HepG2 (cell line): ENCODE data around the gene GNMT. TPM values are rescaled to one million over a fixed set of nuclear protein-coding genes. Genes with fewer than 3 reads are reported as not detected.

Source experiments
- AGO1 ChIP-seq: fragments of 200-400 bp; formaldehyde crosslinking; IDR thresholded peaks from 2 replicates; pipeline ENCODE4 v1.6.1; 2017; ENCODE audit warnings: mild to moderate bottlenecking, low read depth, low read length, moderate library complexity; ENCODE audit not compliant: poor library complexity, severe bottlenecking
- DNMT3B ChIP-seq: conservative IDR thresholded peaks from 2 replicates; pipeline ENCODE4 v1.6.1; 2016; ENCODE audit warnings: missing biosample characterization, control low read depth
- DPF2 ChIP-seq: sonication (generic); formaldehyde crosslinking; IDR thresholded peaks from 2 replicates; pipeline ENCODE4 v1.4.0; 2020; ENCODE audit warnings: mild to moderate bottlenecking, low read depth, missing genetic modification reagents, borderline replicate concordance
- ESRRA ChIP-seq: sonication (generic); formaldehyde crosslinking; IDR thresholded peaks from 2 replicates; pipeline ENCODE4 v1.5.1; 2020; ENCODE audit warnings: mild to moderate bottlenecking, low read depth, missing genetic modification reagents
- FOXC1 ChIP-seq: sonication (generic); formaldehyde crosslinking; IDR thresholded peaks from 2 replicates; pipeline ENCODE4 v1.8.0; 2022; ENCODE audit warnings: mild to moderate bottlenecking, missing genetic modification reagents, borderline replicate concordance
- HOXA5 ChIP-seq: sonication (generic); formaldehyde crosslinking; IDR thresholded peaks from 2 replicates; pipeline ENCODE4 v1.4.0; 2020; ENCODE audit warnings: missing genetic modification reagents
- KDM5B ChIP-seq: sonication (generic); formaldehyde crosslinking; IDR thresholded peaks from 2 replicates; pipeline ENCODE4 v1.4.0; 2020; ENCODE audit warnings: missing genetic modification reagents, mild to moderate bottlenecking, borderline replicate concordance
- NONO ChIP-seq, 2 experiments: fragments of 450-650 bp in 1 of 2; sonication (generic) in 1 of 2; formaldehyde crosslinking in 1 of 2; IDR thresholded peaks in 1 of 2; conservative IDR thresholded peaks in 1 of 2; 2 replicates each; pipeline versions ENCODE4 v1.6.1 to v1.8.0; 2017 to 2022; ENCODE audit warnings: mild to moderate bottlenecking in 1 of 2, missing genetic modification reagents in 1 of 2, moderate library complexity in 1 of 2
- ZNF101 ChIP-seq: sonication (generic); formaldehyde crosslinking; IDR thresholded peaks from 2 replicates; pipeline ENCODE4 v1.4.0; 2020; ENCODE audit warnings: mild to moderate bottlenecking, low read depth, missing genetic modification reagents, borderline replicate concordance
- ZNF124 ChIP-seq: sonication (generic); formaldehyde crosslinking; IDR thresholded peaks from 2 replicates; pipeline ENCODE4 v1.4.0; 2020; ENCODE audit warnings: missing genetic modification reagents
- ZNF335 ChIP-seq: sonication (generic); formaldehyde crosslinking; IDR thresholded peaks from 2 replicates; pipeline ENCODE4 v1.4.0; 2020; ENCODE audit warnings: missing genetic modification reagents
- ZNF543 ChIP-seq: sonication (generic); formaldehyde crosslinking; IDR thresholded peaks from 2 replicates; pipeline ENCODE4 v1.4.0; 2020; ENCODE audit warnings: mild to moderate bottlenecking, missing genetic modification reagents
- ZNF558 ChIP-seq: sonication (generic); formaldehyde crosslinking; IDR thresholded peaks from 2 replicates; pipeline ENCODE4 v1.9.0; 2022; ENCODE audit warnings: mild to moderate bottlenecking, missing genetic modification reagents, borderline replicate concordance
- ZNF577 ChIP-seq: sonication (generic); formaldehyde crosslinking; IDR thresholded peaks from 2 replicates; pipeline ENCODE4 v1.4.0; 2020; ENCODE audit warnings: mild to moderate bottlenecking, low read depth, missing genetic modification reagents, borderline replicate concordance
- ZNF670 ChIP-seq: sonication (generic); formaldehyde crosslinking; IDR thresholded peaks from 2 replicates; pipeline ENCODE4 v1.8.0; 2022; ENCODE audit warnings: mild to moderate bottlenecking, missing genetic modification reagents, borderline replicate concordance
- polyA plus RNA-seq, 8 experiments: library from polyadenylated mRNA; depleted of rRNA in 3 of 8; stranded (reverse) in 7 of 8; unstranded in 1 of 8; fragments of >200 nt; fragmentation: Illumina TruSeq in 4 of 8; extraction: Trizol in 4 of 8; gene quantifications; 2 replicates each; pipeline versions ENCODE4 v1.2.1 to v1.2.3, GENCODE V29; 2011 to 2016; ENCODE audit warnings: low read depth in 4 of 8, missing spikeins in 1 of 8, mixed read lengths in 1 of 8; ENCODE audit not compliant: insufficient read depth in 1 of 8
- total RNA-seq, 5 experiments: library from RNA; depleted of rRNA; stranded (reverse); fragments of >200 nt; fragmentation: Illumina TruSeq; extraction: Trizol; gene quantifications; 2 replicates each; pipeline ENCODE4 v1.2.3, GENCODE V29; 2016; ENCODE audit warnings: low read depth in 1 of 5
- TF ChIP-seq, protein P1 (sequence below): sonication (generic); formaldehyde crosslinking; IDR thresholded peaks from 2 replicates; pipeline ENCODE4 v1.5.1; 2020; ENCODE audit warnings: missing genetic modification reagents, mild to moderate bottlenecking, borderline replicate concordance
- TF ChIP-seq, protein P2 (sequence below): sonication (generic); formaldehyde crosslinking; IDR thresholded peaks from 2 replicates; pipeline ENCODE4 v1.4.0; 2020; ENCODE audit warnings: mild to moderate bottlenecking, missing genetic modification reagents
- TF ChIP-seq, protein P3 (sequence below): sonication (generic); formaldehyde crosslinking; IDR thresholded peaks from 2 replicates; pipeline ENCODE4 v1.4.0; 2020; ENCODE audit warnings: missing genetic modification reagents
- TF ChIP-seq, protein P4 (sequence below): sonication (generic); formaldehyde crosslinking; IDR thresholded peaks from 2 replicates; pipeline ENCODE4 v1.4.0; 2020; ENCODE audit warnings: mild to moderate bottlenecking, missing genetic modification reagents
- TF ChIP-seq, protein P5 (sequence below): sonication (generic); formaldehyde crosslinking; IDR thresholded peaks from 2 replicates; pipeline ENCODE4 v1.5.1; 2020; ENCODE audit warnings: missing genetic modification reagents, mild to moderate bottlenecking, borderline replicate concordance
- TF ChIP-seq, protein P6 (sequence below): sonication (generic); formaldehyde crosslinking; conservative IDR thresholded peaks from 2 replicates; pipeline ENCODE4 v1.8.0; 2022; ENCODE audit warnings: low read depth, missing genetic modification reagents

The GNMT gene
- total and polyA plus RNA-seq, 2 of the 13 experiments (the other 11 are each of a cell fraction or from before 2014, with no cell fraction given): 2.8 to 7.0 TPM

DNA sequence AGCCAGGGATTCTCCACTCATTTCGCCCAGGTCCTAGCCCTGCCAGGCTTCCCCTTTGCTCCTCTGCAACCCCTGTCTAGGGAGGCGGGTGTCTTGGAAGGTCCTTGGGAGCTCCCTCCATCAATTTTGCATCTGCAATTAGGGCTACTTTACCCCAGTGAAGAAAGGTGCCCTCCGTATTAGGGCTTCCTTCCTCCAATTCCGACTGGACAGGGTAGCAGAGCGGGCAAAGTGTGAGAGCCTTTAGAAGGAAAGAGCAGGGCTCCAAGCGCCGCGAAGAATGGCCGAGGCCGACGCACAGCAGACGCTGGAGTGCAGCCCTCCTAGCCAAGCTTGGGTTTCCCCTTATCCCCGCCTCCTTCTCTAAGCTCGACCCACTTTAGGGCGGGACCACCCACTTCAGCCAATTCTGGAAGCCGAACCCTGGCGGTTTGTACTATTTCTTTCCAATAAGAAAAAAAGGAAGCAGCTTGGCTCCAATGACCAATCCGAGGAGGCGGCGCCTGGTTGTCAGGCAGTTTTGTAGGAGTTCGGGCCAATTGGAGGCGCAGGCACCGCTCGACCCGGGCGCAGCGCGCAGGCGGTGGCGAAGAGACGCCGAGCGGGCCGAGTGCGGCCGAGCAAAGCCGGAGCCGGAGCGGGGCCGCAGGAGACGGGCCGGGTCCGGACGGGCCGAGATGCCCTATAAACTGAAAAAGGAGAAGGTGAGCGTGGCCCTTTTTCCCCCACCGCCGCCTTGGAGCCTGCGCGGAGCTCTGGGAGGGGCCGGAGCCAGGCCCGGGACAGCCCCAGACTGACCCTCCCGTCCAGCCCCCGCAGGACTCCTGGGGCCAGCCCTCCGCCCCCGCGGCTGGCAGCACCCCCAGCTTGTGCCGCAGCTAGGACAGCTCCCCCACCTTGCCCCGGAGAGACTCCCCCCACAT lies 23.7 kb downstream of the GNMT start, which contains the start of gene PPP2R5D (continued):
- TF ChIP-seq, protein P1, sequence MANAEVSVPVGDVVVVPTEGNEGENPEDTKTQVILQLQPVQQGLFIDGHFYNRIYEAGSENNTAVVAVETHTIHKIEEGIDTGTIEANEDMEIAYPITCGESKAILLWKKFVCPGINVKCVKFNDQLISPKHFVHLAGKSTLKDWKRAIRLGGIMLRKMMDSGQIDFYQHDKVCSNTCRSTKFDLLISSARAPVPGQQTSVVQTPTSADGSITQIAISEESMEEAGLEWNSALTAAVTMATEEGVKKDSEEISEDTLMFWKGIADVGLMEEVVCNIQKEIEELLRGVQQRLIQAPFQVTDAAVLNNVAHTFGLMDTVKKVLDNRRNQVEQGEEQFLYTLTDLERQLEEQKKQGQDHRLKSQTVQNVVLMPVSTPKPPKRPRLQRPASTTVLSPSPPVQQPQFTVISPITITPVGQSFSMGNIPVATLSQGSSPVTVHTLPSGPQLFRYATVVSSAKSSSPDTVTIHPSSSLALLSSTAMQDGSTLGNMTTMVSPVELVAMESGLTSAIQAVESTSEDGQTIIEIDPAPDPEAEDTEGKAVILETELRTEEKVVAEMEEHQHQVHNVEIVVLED (CRISPR knock-in tag): no peak
- TF ChIP-seq NONO (IDR thresholded peaks at IDR 0.05) (no peak), NONO (CRISPR knock-in tag; conservative IDR thresholded peaks at IDR 0.05) (no peak), ZNF670 (CRISPR knock-in tag) (no peak; the same call in 1 of the 2 replicates), ZNF124 (CRISPR knock-in tag) (0 out of 2 replicates have a peak, but pooled peaks have one; percentile 23), FOXC1 (peak; percentile 58; the same call in 1 of the 2 replicates), ZNF543 (CRISPR knock-in tag) (no peak; the same call in 1 of the 2 replicates), HOXA5 (CRISPR knock-in tag) (peak; percentile 77), DNMT3B (CRISPR knock-in tag) (no peak), ZNF335 (CRISPR knock-in tag) (peak; percentile 58; the same call in 1 of the 2 replicates), ZNF558 (no peak), ZNF577 (CRISPR knock-in tag) (no peak), KDM5B (peak; percentile 58; the same call in 1 of the 2 replicates), ZNF101 (CRISPR knock-in tag) (no peak), DPF2 (CRISPR knock-in tag) (no peak), ESRRA (CRISPR knock-in tag) (0 out of 2 replicates have a peak, but pooled peaks have one; percentile 33), AGO1 (no peak)
- TF ChIP-seq, protein P2, sequence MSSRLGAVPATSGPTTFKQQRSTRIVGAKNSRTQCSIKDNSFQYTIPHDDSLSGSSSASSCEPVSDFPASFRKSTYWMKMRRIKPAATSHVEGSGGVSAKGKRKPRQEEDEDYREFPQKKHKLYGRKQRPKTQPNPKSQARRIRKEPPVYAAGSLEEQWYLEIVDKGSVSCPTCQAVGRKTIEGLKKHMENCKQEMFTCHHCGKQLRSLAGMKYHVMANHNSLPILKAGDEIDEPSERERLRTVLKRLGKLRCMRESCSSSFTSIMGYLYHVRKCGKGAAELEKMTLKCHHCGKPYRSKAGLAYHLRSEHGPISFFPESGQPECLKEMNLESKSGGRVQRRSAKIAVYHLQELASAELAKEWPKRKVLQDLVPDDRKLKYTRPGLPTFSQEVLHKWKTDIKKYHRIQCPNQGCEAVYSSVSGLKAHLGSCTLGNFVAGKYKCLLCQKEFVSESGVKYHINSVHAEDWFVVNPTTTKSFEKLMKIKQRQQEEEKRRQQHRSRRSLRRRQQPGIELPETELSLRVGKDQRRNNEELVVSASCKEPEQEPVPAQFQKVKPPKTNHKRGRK (CRISPR knock-in tag): no peak
- TF ChIP-seq, protein P3, sequence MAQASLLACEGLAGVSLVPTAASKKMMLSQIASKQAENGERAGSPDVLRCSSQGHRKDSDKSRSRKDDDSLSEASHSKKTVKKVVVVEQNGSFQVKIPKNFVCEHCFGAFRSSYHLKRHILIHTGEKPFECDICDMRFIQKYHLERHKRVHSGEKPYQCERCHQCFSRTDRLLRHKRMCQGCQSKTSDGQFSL: peak; percentile 33; the same call in 1 of the 2 replicates
- TF ChIP-seq, protein P4, sequence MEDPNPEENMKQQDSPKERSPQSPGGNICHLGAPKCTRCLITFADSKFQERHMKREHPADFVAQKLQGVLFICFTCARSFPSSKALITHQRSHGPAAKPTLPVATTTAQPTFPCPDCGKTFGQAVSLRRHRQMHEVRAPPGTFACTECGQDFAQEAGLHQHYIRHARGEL: peak; percentile 70; the same call in 1 of the 2 replicates
- TF ChIP-seq, protein P5, sequence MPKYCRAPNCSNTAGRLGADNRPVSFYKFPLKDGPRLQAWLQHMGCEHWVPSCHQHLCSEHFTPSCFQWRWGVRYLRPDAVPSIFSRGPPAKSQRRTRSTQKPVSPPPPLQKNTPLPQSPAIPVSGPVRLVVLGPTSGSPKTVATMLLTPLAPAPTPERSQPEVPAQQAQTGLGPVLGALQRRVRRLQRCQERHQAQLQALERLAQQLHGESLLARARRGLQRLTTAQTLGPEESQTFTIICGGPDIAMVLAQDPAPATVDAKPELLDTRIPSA (CRISPR knock-in tag): no peak; the same call in 1 of the 2 replicates
- TF ChIP-seq, protein P6, sequence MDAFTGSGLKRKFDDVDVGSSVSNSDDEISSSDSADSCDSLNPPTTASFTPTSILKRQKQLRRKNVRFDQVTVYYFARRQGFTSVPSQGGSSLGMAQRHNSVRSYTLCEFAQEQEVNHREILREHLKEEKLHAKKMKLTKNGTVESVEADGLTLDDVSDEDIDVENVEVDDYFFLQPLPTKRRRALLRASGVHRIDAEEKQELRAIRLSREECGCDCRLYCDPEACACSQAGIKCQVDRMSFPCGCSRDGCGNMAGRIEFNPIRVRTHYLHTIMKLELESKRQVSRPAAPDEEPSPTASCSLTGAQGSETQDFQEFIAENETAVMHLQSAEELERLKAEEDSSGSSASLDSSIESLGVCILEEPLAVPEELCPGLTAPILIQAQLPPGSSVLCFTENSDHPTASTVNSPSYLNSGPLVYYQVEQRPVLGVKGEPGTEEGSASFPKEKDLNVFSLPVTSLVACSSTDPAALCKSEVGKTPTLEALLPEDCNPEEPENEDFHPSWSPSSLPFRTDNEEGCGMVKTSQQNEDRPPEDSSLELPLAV (CRISPR knock-in tag): no peak
